ENCODE data around the gene MCUB. TPM values are rescaled to one million over a fixed set of nuclear protein-coding genes. Genes with fewer than 3 reads are reported as not detected.

Gene MCUB
- total and polyA plus RNA-seq, 2 donors (not counting 3 experiments of a cell fraction or from before 2014, with no cell fraction given): 32.5 to 53.8 TPM

GRCh38 chr4:109614015-109614414 is 54.0 kb downstream of the MCUB start:
- ChIA-PET POLR2A (no interaction called here), CTCF (no interaction called here)
- Histone ChIP-seq H3K4me1 (ENCODE audit: control insufficient read depth, extremely low read depth, insufficient read depth, low read length) (peaks cover 4% of the 10 kb centered on the region), H3K27me3 (ENCODE audit: control insufficient read depth in 2 of 2, insufficient read depth in 2 of 2, low read length in 2 of 2) (no peaks in the 10 kb centered on the region), H3K9me3 (replicated peaks; ENCODE audit: control insufficient read depth, insufficient read depth, low read length) (no peaks in the 10 kb centered on the region), H3K4me3 (replicated peaks in 1 of 3; ENCODE audit: insufficient read depth in 1 of 3, low read depth in 1 of 3, low read length in 3 of 3) (no peak overlapping the region), H3K27ac (ENCODE audit: insufficient read depth, low read depth, low read length) (no peak overlapping the region), H3K79me2 (ENCODE audit: control insufficient read depth, insufficient read depth, low read length) (no peaks in the 10 kb centered on the region), H3K36me3 (ENCODE audit: control insufficient read depth in 2 of 2, extremely low read depth in 1 of 2, insufficient read depth in 2 of 2, low read length in 2 of 2) (no peaks in the 10 kb centered on the region), H2AFZ (ENCODE audit: low read depth, low read length) (no peak overlapping the region), H3K4me2 (ENCODE audit: insufficient read depth, low read length) (no peak overlapping the region), H4K20me1 (replicated peaks; ENCODE audit: control insufficient read depth, extremely low read depth, insufficient read depth, low read length) (no peaks in the 10 kb centered on the region), H3K9ac (replicated peaks; ENCODE audit: extremely low read depth, insufficient read depth, low read length) (no peak overlapping the region), H3K9me1 (replicated peaks; ENCODE audit: control insufficient read depth, extremely low read depth, insufficient read depth, low read length) (no peaks in the 10 kb centered on the region)
- no TSS peak for BruUV-seq (replicated peaks)
- FAIRE-seq (no peak), DNase-seq (ENCODE audit: low read depth, low spot score) (no peak)
- dilution Hi-C loops (cut with MboI; ENCODE audit: extremely low pct_ligation_motif_present, low sequenced_read_pairs) (no loop called here), intact Hi-C loops (cut with micrococcal nuclease) (no loop called here)
- no peak for TF ChIP-seq POLR2AphosphoS5 (IDR thresholded peaks at IDR 0.05; ENCODE audit: insufficient read depth, low read depth, low read length)
- no peak for TF ChIP-seq EZH2 (IDR thresholded peaks at IDR 0.05; ENCODE audit: borderline replicate concordance, low read depth, low read length, severe bottlenecking)
- TF ChIP-seq FOS (IDR thresholded peaks at IDR 0.05; ENCODE audit: borderline replicate concordance, insufficient read depth, low read length): no peak

- Histone ChIP-seq H3K79me2 (ENCODE audit: control insufficient read depth, insufficient read depth, low read length) (no peaks in the 10 kb centered on the region), H3K9me1 (replicated peaks; ENCODE audit: control insufficient read depth, extremely low read depth, insufficient read depth, low read length) (no peaks in the 10 kb centered on the region), H3K27me3 (ENCODE audit: control insufficient read depth in 2 of 2, insufficient read depth in 2 of 2, low read length in 2 of 2) (no peaks in the 10 kb centered on the region), H3K27ac (ENCODE audit: insufficient read depth, low read depth, low read length) (no peak overlapping the region), H3K4me3 (replicated peaks in 1 of 3; ENCODE audit: insufficient read depth in 1 of 3, low read depth in 1 of 3, low read length in 3 of 3) (no peak overlapping the region), H3K4me1 (ENCODE audit: control insufficient read depth, extremely low read depth, insufficient read depth, low read length) (peaks cover 4% of the 10 kb centered on the region), H4K20me1 (replicated peaks; ENCODE audit: control insufficient read depth, extremely low read depth, insufficient read depth, low read length) (no peaks in the 10 kb centered on the region), H3K36me3 (ENCODE audit: control insufficient read depth in 2 of 2, extremely low read depth in 1 of 2, insufficient read depth in 2 of 2, low read length in 2 of 2) (no peaks in the 10 kb centered on the region), H3K4me2 (ENCODE audit: insufficient read depth, low read length) (no peak overlapping the region), H3K9me3 (replicated peaks; ENCODE audit: control insufficient read depth, insufficient read depth, low read length) (no peaks in the 10 kb centered on the region), H2AFZ (ENCODE audit: low read depth, low read length) (no peak overlapping the region), H3K9ac (replicated peaks; ENCODE audit: extremely low read depth, insufficient read depth, low read length) (no peak overlapping the region)
- DNase-seq (ENCODE audit: low read depth, low spot score) (no peak), FAIRE-seq (no peak)
- CTCF ChIA-PET: no interaction called here
- dilution Hi-C loops (cut with MboI; ENCODE audit: extremely low pct_ligation_motif_present, low sequenced_read_pairs): no loop called here
- intact Hi-C loops (cut with micrococcal nuclease): no loop called here
- POLR2A ChIA-PET: no interaction called here
- TF ChIP-seq JUN (IDR thresholded peaks at IDR 0.05; ENCODE audit: borderline replicate concordance, insufficient read depth, insufficient read length, low read depth): no peak
- TF ChIP-seq FOS (IDR thresholded peaks at IDR 0.05; ENCODE audit: borderline replicate concordance, insufficient read depth, low read length): no peak
- TF ChIP-seq CTCF (IDR thresholded peaks at IDR 0.05; ENCODE audit: extremely low read depth in 1 of 2, insufficient read depth in 1 of 2, low read depth in 1 of 2, low read length in 2 of 2): no peak
- no peak for TF ChIP-seq POLR2AphosphoS5 (IDR thresholded peaks at IDR 0.05; ENCODE audit: insufficient read depth, low read depth, low read length)
- TF ChIP-seq POLR2A (IDR thresholded peaks at IDR 0.05; ENCODE audit: low read depth, low read length): no peak
- TF ChIP-seq EZH2 (IDR thresholded peaks at IDR 0.05; ENCODE audit: borderline replicate concordance, low read depth, low read length, severe bottlenecking): no peak
- BruUV-seq (replicated peaks): no TSS peak
Observed at GRCh38 chr4:109614466-109614865, 54.4 kb downstream of the MCUB start.

All from endothelial cell of umbilical vein (primary cell).